ENCODE data around the gene HDAC9.

The HDAC9 gene

DNA sequence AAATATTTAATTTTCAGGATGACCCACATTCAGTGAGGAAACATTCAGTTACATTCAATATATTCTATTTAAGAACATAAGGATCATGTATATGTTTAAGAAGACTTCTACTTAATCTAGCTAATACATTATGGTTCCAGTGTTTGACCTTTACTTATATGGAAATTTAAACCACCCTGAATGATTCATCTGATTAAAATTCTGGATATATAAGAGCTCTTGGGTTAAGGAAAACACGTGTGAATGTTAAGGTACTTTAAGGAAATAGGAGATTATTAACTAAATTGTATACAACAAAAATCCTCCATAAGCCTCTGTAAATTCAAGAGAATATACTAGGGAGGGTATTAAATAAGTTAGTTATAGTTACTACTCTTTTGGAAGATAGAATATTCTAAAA is 40.9 kb downstream of the HDAC9 start:
- in situ Hi-C loops (cut with HindIII; ENCODE audit: low sequenced_read_pairs) = no loop called here
- H3K4me3 ChIP-seq (ENCODE audit: low read depth, low read length) = no peak overlapping the region
- DNase-seq (ENCODE audit: low read depth, low spot score) = no peak
- no peak for TF ChIP-seq CTCF (IDR thresholded peaks at IDR 0.05; ENCODE audit: low read depth, low read length)

GRCh38 chr7:18538554-18539250 is 43.2 kb downstream of the HDAC9 start:
- DNase-seq (ENCODE audit: low read depth, low spot score) = no peak
- in situ Hi-C loops (cut with HindIII; ENCODE audit: low sequenced_read_pairs) = no loop called here
- TF ChIP-seq CTCF (IDR thresholded peaks at IDR 0.05; ENCODE audit: low read depth, low read length) = no peak
- no peak overlapping the region for H3K4me3 ChIP-seq (ENCODE audit: low read depth, low read length)

GRCh38 chr7:18540396-18540795 is 44.8 kb downstream of the HDAC9 start:
- in situ Hi-C loops (cut with HindIII; ENCODE audit: low sequenced_read_pairs) = no loop called here
- DNase-seq (ENCODE audit: low read depth, low spot score) = no peak
- no peak overlapping the region for H3K4me3 ChIP-seq (ENCODE audit: low read depth, low read length)
- no peak for TF ChIP-seq CTCF (IDR thresholded peaks at IDR 0.05; ENCODE audit: low read depth, low read length)

GRCh38 chr7:18541181-18541870 is 45.8 kb downstream of the HDAC9 start:
- peak; percentile 56 for DNase-seq (ENCODE audit: low read depth, low spot score)
- TF ChIP-seq CTCF (IDR thresholded peaks at IDR 0.05; ENCODE audit: low read depth, low read length) = no peak
- in situ Hi-C loops (cut with HindIII; ENCODE audit: low sequenced_read_pairs) = no loop called here
- no peak overlapping the region for H3K4me3 ChIP-seq (ENCODE audit: low read depth, low read length)

DNA sequence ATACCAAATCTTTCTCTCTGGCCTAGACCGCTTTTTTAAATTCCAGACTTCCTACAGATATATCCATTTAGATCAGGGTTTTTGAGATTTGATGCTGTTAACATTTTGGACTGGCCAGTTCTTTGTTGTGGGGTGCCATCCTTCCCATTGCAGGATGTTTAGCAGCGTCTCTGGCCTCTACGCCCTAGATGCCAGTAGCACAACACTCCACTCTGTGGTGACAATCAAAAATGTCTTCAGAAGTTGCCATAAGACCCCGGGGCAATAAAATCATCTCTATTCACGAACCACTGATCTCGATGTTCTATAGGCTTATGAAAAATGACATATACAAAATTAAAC is 46.3 kb downstream of the HDAC9 start:
- in situ Hi-C loops (cut with HindIII; ENCODE audit: low sequenced_read_pairs) = no loop called here
- no peak for TF ChIP-seq CTCF (IDR thresholded peaks at IDR 0.05; ENCODE audit: low read depth, low read length)
- no peak overlapping the region for H3K4me3 ChIP-seq (ENCODE audit: low read depth, low read length)
- DNase-seq (ENCODE audit: low read depth, low spot score) = no peak

- in situ Hi-C loops (cut with HindIII; ENCODE audit: low sequenced_read_pairs) = no loop called here
- DNase-seq (ENCODE audit: low read depth, low spot score) = no peak
- no peak overlapping the region for H3K4me3 ChIP-seq (ENCODE audit: low read depth, low read length)
- no peak for TF ChIP-seq CTCF (IDR thresholded peaks at IDR 0.05; ENCODE audit: low read depth, low read length)
Measured at GRCh38 chr7:18546576-18546975, 51.0 kb downstream of the HDAC9 start.

All from astrocyte of the spinal cord (primary cell).